ENCODE data around the gene RASAL2. TPM values are rescaled to one million over a fixed set of nuclear protein-coding genes. Genes with fewer than 3 reads are reported as not detected.

Gene RASAL2
- total and polyA plus RNA-seq, 2 donors (not counting 1 experiment from before 2014, with no cell fraction given) = 11.9 to 21.8 TPM

DNA sequence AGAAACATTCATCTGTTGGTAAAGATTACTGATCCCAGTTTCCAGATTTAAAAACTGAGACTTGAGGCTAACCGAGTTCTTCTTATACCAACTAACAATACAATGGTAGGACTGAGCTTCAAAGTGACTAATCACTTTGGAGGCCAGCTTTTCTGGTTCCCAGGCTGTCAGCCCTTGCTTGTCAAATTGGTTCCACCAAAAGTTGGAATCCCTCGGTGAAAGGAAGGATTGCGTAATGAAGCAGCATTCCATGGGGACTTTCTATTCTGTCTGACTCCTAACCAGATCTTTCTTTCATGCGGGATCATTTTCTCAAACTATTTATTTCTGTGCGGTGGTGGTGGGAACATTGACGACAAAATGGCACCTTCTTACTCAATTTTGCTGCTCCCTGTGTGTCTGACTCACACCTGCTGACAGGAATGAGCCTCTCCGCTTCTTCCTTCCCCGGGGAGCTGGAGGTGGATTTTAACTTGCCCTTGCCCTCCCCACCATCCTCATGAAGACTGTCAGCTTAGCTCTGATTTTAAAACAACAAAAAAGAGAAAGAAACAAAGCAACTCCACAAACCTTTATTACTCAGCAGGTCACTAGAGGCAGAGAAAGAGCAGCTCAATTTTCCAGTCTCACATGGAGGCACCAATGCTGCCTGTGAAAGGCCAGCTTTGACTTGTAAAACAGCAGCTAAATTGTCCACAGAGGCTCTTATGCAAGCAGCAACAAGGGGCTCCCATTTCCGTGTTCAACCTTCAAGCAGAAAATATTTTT lies 32.9 kb upstream of the RASAL2 start:
- no peaks in the 10 kb centered on the region for H3K79me2 ChIP-seq (ENCODE audit: control insufficient read depth, insufficient read depth, low read length)
- TF ChIP-seq, protein P1, sequence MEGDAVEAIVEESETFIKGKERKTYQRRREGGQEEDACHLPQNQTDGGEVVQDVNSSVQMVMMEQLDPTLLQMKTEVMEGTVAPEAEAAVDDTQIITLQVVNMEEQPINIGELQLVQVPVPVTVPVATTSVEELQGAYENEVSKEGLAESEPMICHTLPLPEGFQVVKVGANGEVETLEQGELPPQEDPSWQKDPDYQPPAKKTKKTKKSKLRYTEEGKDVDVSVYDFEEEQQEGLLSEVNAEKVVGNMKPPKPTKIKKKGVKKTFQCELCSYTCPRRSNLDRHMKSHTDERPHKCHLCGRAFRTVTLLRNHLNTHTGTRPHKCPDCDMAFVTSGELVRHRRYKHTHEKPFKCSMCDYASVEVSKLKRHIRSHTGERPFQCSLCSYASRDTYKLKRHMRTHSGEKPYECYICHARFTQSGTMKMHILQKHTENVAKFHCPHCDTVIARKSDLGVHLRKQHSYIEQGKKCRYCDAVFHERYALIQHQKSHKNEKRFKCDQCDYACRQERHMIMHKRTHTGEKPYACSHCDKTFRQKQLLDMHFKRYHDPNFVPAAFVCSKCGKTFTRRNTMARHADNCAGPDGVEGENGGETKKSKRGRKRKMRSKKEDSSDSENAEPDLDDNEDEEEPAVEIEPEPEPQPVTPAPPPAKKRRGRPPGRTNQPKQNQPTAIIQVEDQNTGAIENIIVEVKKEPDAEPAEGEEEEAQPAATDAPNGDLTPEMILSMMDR (conservative IDR thresholded peaks at IDR 0.05 in 1 of 2, IDR thresholded peaks at IDR 0.05 in 1 of 2; ENCODE audit: low read depth in 1 of 2, low read length in 2 of 2) = no peak
- TF ChIP-seq EZH2 (IDR thresholded peaks at IDR 0.05; ENCODE audit: low read length, missing control alignments) = no peak
- no peak overlapping the region for H3K4me2 ChIP-seq (ENCODE audit: extremely low read depth, insufficient read depth, low read length)
- H3K9me3 ChIP-seq (ENCODE audit: control insufficient read depth, insufficient read depth, low read depth, low read length) = no peaks in the 10 kb centered on the region
- no peaks in the 10 kb centered on the region for H3K36me3 ChIP-seq (ENCODE audit: control insufficient read depth, insufficient read depth, low read length)
- no peaks in the 10 kb centered on the region for H3K27me3 ChIP-seq (ENCODE audit: control insufficient read depth, insufficient read depth, low read length)
- H3K4me3 ChIP-seq (replicated peaks in 1 of 4; ENCODE audit: control extremely low read depth in 1 of 4, insufficient read depth in 1 of 4, low read depth in 3 of 4, low read length in 4 of 4) = no peak overlapping the region
- H3K9ac ChIP-seq (ENCODE audit: insufficient read depth, low read length) = no peak overlapping the region
- DNase-seq (ENCODE audit: low read depth in 2 of 2) = peak; percentile 73 to 93
- H2AFZ ChIP-seq (ENCODE audit: low read length) = no peak overlapping the region
- no peak overlapping the region for H3K27ac ChIP-seq (ENCODE audit: insufficient read depth, low read length)
- H4K20me1 ChIP-seq (ENCODE audit: control insufficient read depth, extremely low read depth, insufficient read depth, low read length) = no peaks in the 10 kb centered on the region
- peaks cover 19% of the 10 kb centered on the region for H3K4me1 ChIP-seq (ENCODE audit: control insufficient read depth, extremely low read depth, insufficient read depth, low read length)

DNA sequence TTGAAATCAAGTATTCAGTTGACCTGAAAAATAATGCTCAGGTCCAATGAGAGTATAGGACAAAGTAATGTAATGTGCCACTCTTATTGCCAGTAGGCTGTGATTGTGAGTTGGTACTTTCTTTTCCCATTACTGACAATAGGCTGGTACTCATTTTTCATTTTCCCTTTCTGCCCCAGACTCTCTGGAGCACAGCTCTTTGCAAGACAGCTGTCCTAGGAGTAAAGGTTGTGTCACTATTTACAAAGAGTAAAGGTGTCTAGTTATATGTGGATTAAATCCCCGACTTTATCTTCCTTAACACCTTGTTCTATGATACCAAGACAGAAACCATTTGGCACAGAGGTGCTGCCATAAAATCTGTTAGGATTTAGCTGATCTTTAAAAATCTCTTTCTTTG lies 32.3 kb upstream of the RASAL2 start:
- no peak overlapping the region for H3K9ac ChIP-seq (ENCODE audit: insufficient read depth, low read length)
- no peak overlapping the region for H3K4me2 ChIP-seq (ENCODE audit: extremely low read depth, insufficient read depth, low read length)
- H2AFZ ChIP-seq (ENCODE audit: low read length) = no peak overlapping the region

DNA sequence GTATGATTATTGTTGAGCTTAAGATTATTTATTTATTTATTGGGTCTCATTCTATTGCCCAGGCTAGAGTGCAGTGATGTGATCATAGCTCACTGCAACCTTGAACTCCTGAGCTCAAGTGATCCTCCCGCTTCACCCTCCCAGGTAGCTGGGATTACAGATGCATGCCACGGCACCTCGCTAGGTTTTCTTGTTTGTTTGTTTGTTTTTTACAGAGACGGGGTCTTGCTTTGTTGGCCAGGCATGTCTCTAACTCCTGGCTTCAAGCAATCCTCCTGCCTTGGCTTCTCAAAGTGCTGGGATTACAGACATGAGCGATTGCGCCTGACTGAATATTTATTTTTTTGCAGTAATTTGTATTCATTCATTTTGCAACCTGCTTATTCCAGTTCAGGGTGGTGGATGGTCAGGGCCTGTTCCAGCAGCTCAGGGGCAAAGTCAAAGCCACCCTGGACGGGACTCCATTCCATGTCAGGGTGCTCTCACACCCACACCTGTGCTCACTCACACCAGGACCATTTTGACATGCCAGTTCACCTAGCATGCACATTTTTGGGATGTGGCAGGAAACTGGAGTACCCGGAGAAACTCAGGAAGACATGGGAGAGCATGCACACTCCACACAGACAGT lies 29.6 kb upstream of the RASAL2 start:
- no peak for TF ChIP-seq EZH2 (IDR thresholded peaks at IDR 0.05; ENCODE audit: low read length, missing control alignments)
- TF ChIP-seq, protein P1 (conservative IDR thresholded peaks at IDR 0.05 in 1 of 2, IDR thresholded peaks at IDR 0.05 in 1 of 2; ENCODE audit: low read depth in 1 of 2, low read length in 2 of 2) = no peak
- Histone ChIP-seq H3K36me3 (ENCODE audit: control insufficient read depth, insufficient read depth, low read length) (no peaks in the 10 kb centered on the region), H3K27ac (ENCODE audit: insufficient read depth, low read length) (no peak overlapping the region), H3K4me2 (ENCODE audit: extremely low read depth, insufficient read depth, low read length) (no peak overlapping the region), H3K4me1 (ENCODE audit: control insufficient read depth, extremely low read depth, insufficient read depth, low read length) (peaks cover 3% of the 10 kb centered on the region), H3K27me3 (ENCODE audit: control insufficient read depth, insufficient read depth, low read length) (no peaks in the 10 kb centered on the region), H2AFZ (ENCODE audit: low read length) (no peak overlapping the region), H3K9ac (ENCODE audit: insufficient read depth, low read length) (no peak overlapping the region), H4K20me1 (ENCODE audit: control insufficient read depth, extremely low read depth, insufficient read depth, low read length) (no peaks in the 10 kb centered on the region), H3K79me2 (ENCODE audit: control insufficient read depth, insufficient read depth, low read length) (no peaks in the 10 kb centered on the region), H3K9me3 (ENCODE audit: control insufficient read depth, insufficient read depth, low read depth, low read length) (no peaks in the 10 kb centered on the region), H3K4me3 (replicated peaks in 1 of 4; ENCODE audit: control extremely low read depth in 1 of 4, insufficient read depth in 1 of 4, low read depth in 3 of 4, low read length in 4 of 4) (no peak overlapping the region)
- no peak for DNase-seq (ENCODE audit: low read depth in 2 of 2)

More for the DNA sequence above, 32.3 kb upstream of the RASAL2 start:
- H3K27me3 ChIP-seq (ENCODE audit: control insufficient read depth, insufficient read depth, low read length) = no peaks in the 10 kb centered on the region
- no peaks in the 10 kb centered on the region for H3K79me2 ChIP-seq (ENCODE audit: control insufficient read depth, insufficient read depth, low read length)
- no peak for DNase-seq (ENCODE audit: low read depth in 2 of 2)
- H3K36me3 ChIP-seq (ENCODE audit: control insufficient read depth, insufficient read depth, low read length) = no peaks in the 10 kb centered on the region
- peaks cover 18% of the 10 kb centered on the region for H3K4me1 ChIP-seq (ENCODE audit: control insufficient read depth, extremely low read depth, insufficient read depth, low read length)
- no peak overlapping the region for H3K4me3 ChIP-seq (replicated peaks in 1 of 4; ENCODE audit: control extremely low read depth in 1 of 4, insufficient read depth in 1 of 4, low read depth in 3 of 4, low read length in 4 of 4)
- H4K20me1 ChIP-seq (ENCODE audit: control insufficient read depth, extremely low read depth, insufficient read depth, low read length) = no peaks in the 10 kb centered on the region
- no peak overlapping the region for H3K27ac ChIP-seq (ENCODE audit: insufficient read depth, low read length)
- TF ChIP-seq EZH2 (IDR thresholded peaks at IDR 0.05; ENCODE audit: low read length, missing control alignments) = no peak
- TF ChIP-seq, protein P1 (conservative IDR thresholded peaks at IDR 0.05 in 1 of 2, IDR thresholded peaks at IDR 0.05 in 1 of 2; ENCODE audit: low read depth in 1 of 2, low read length in 2 of 2) = no peak
- no peaks in the 10 kb centered on the region for H3K9me3 ChIP-seq (ENCODE audit: control insufficient read depth, insufficient read depth, low read depth, low read length)
